Osteocyte (in vitro differentiated cells): ENCODE data around the gene CNOT8. TPM values are rescaled to one million over a fixed set of nuclear protein-coding genes. Genes with fewer than 3 reads are reported as not detected.

Experiments used
- DNase-seq: peaks from one replicate; pipeline ENCODE4 v3.0.0; 2021; ENCODE audit warnings: mixed read lengths; ENCODE audit not compliant: unreplicated experiment; ENCODE audit errors: extremely low spot score
- H3K27ac Mint-ChIP-seq: one replicate; pipeline ENCODE4 v1.8.0; 2021; ENCODE audit warnings: mild to moderate bottlenecking, mixed read lengths; ENCODE audit not compliant: unreplicated experiment
- H3K27me3 Mint-ChIP-seq: one replicate; pipeline ENCODE4 v1.8.0; 2021; ENCODE audit warnings: mixed read lengths; ENCODE audit not compliant: unreplicated experiment
- H3K36me3 Mint-ChIP-seq: one replicate; pipeline ENCODE4 v1.8.0; 2021; ENCODE audit warnings: mixed read lengths; ENCODE audit not compliant: unreplicated experiment
- H3K4me1 Mint-ChIP-seq: one replicate; pipeline ENCODE4 v1.8.0; 2021; ENCODE audit warnings: mixed read lengths; ENCODE audit not compliant: unreplicated experiment
- H3K4me3 Mint-ChIP-seq: one replicate; pipeline ENCODE4 v1.8.0; 2021; ENCODE audit warnings: mild to moderate bottlenecking, moderate library complexity, mixed read lengths; ENCODE audit not compliant: unreplicated experiment
- H3K9me3 Mint-ChIP-seq: one replicate; pipeline ENCODE4 v1.8.0; 2021; ENCODE audit warnings: mixed read lengths; ENCODE audit not compliant: unreplicated experiment
- CTCF ChIP-seq: fragments of 200-600 bp; sonication (generic); IDR thresholded peaks from 2 replicates; pipeline ENCODE4 v1.5.0; 2021; ENCODE audit warnings: antibody characterized with exemption, mild to moderate bottlenecking, moderate library complexity
- total RNA-seq: library from RNA; stranded (reverse); gene quantifications from 2 replicates; pipeline ENCODE4 v1.2.1, GENCODE V29; 2021

Gene CNOT8
- total RNA-seq, 1 donor from 2014 or later: 49.2 TPM

- Mint-ChIP-seq H3K27me3 (no peaks in the 10 kb centered on the region), H3K4me3 (peak within 1 kb of the TSS; percentile 90), H3K27ac (peak within 1 kb of the TSS; percentile 88), H3K4me1 (peaks cover 30% of the 10 kb centered on the region), H3K36me3 (no peaks in the 10 kb centered on the region), H3K9me3 (no peaks in the 10 kb centered on the region)
- peak; percentile 87 for DNase-seq
- no peak for TF ChIP-seq CTCF
These were observed 8.0 kb upstream of the CNOT8 start, which contains the start of gene FAXDC2 for GRCh38 chr5:154850255-154851062. Gene FAXDC2 (minus strand): TSS chr5:154850603. CDS start chr5:154838178, 12,425 bp downstream.

GRCh38 chr5:154851351-154851750 is 7.1 kb upstream of the CNOT8 start:
- H3K27me3 Mint-ChIP-seq: no peaks in the 10 kb centered on the region
- peaks cover 30% of the 10 kb centered on the region for H3K4me1 Mint-ChIP-seq
- no peak for TF ChIP-seq CTCF
- no peaks in the 10 kb centered on the region for H3K9me3 Mint-ChIP-seq
- no peaks in the 10 kb centered on the region for H3K36me3 Mint-ChIP-seq
- H3K27ac Mint-ChIP-seq: peak overlapping the region; percentile 88
- H3K4me3 Mint-ChIP-seq: no peak overlapping the region
- no peak for DNase-seq

- TF ChIP-seq CTCF: peak; percentile 28
- Mint-ChIP-seq H3K4me1 (peaks cover 38% of the 10 kb centered on the region), H3K27me3 (no peaks in the 10 kb centered on the region), H3K9me3 (no peaks in the 10 kb centered on the region), H3K27ac (peak overlapping the region; percentile 100), H3K36me3 (peaks cover 3% of the 10 kb centered on the region), H3K4me3 (peak overlapping the region; percentile 92)
- peak; percentile 98 for DNase-seq
These were observed 714 bp upstream of the CNOT8 start for GRCh38 chr5:154857530-154858296.

GRCh38 chr5:154858972-154859871 is 795 bp downstream of the CNOT8 start:
- no peak for DNase-seq
- peak overlapping the region; percentile 92 for H3K4me3 Mint-ChIP-seq

More at GRCh38 chr5:154858972-154859871, 795 bp downstream of the CNOT8 start:
- Mint-ChIP-seq H3K27me3 (no peaks in the 10 kb centered on the region), H3K4me1 (peaks cover 40% of the 10 kb centered on the region), H3K9me3 (no peaks in the 10 kb centered on the region), H3K36me3 (peaks cover 13% of the 10 kb centered on the region), H3K27ac (peak overlapping the region; percentile 100)
- no peak for TF ChIP-seq CTCF
